K562 (cell line): ENCODE measurements around the gene PAQR6. TPM values are rescaled to one million over a fixed set of nuclear protein-coding genes. Genes with fewer than 3 reads are reported as not detected.

Experiments
- CCNT2 ChIP-seq: IDR thresholded peaks from 2 replicates; pipeline ENCODE4 v1.6.1; 2011; ENCODE audit warnings: borderline replicate concordance, low read depth, mild to moderate bottlenecking, moderate library complexity, mixed read lengths, low read length; ENCODE audit not compliant: insufficient read length; ENCODE audit errors: extremely low read depth
- GATAD2A ChIP-seq: fragments of 450-650 bp; IDR thresholded peaks from 2 replicates; pipeline ENCODE4 v1.6.1; 2017
- HBP1 ChIP-seq: fragments of 450-650 bp; formaldehyde crosslinking; IDR thresholded peaks from 2 replicates; pipeline ENCODE4 v1.4.0; 2022; ENCODE audit warnings: missing genetic modification characterization
- KDM5B ChIP-seq: fragments of 200-600 bp; sonication (generic); IDR thresholded peaks from 2 replicates; pipeline ENCODE4 v1.6.1; 2012; ENCODE audit warnings: low read depth, mild to moderate bottlenecking, moderate library complexity, low read length, control low read depth, inconsistent platforms; ENCODE audit not compliant: insufficient replicate concordance
- MAFF ChIP-seq: IDR thresholded peaks from 2 replicates; pipeline ENCODE4 v1.6.1; 2012; ENCODE audit warnings: low read length, improper control_type of control experiment
- MAFG ChIP-seq: fragments of 450-650 bp; conservative IDR thresholded peaks from 2 replicates; pipeline ENCODE4 v1.6.1; 2016; ENCODE audit warnings: missing genetic modification characterization, missing compliant biosample characterization
- NFE2 ChIP-seq: IDR thresholded peaks from 2 replicates; pipeline ENCODE4 v1.6.1; 2014; ENCODE audit warnings: antibody characterized with exemption, low read depth
- REST ChIP-seq, 2 experiments: fragments of 450-650 bp; formaldehyde crosslinking in 1 of 2; IDR thresholded peaks; 2 replicates each; pipeline versions ENCODE4 v1.4.0 to v1.6.1; 2014 to 2020; ENCODE audit warnings: mild to moderate bottlenecking in 2 of 2, borderline replicate concordance in 1 of 2, low read depth in 1 of 2
- SMAD4 ChIP-seq: fragments of 250-450 bp; sonication (Bioruptor Pico); conservative IDR thresholded peaks from 2 replicates; pipeline ENCODE4 v1.8.0; 2021; ENCODE audit warnings: inconsistent platforms, mild to moderate bottlenecking, moderate library complexity
- SOX6 ChIP-seq: fragments of 450-650 bp; IDR thresholded peaks from 2 replicates; pipeline ENCODE4 v1.6.1; 2014; ENCODE audit warnings: mild to moderate bottlenecking
- TAF7 ChIP-seq: fragments of 450-650 bp; IDR thresholded peaks from 2 replicates; pipeline ENCODE4 v1.6.1; 2016; ENCODE audit warnings: missing genetic modification characterization, missing compliant biosample characterization
- TBP ChIP-seq: optimal IDR thresholded peaks from 2 replicates; pipeline ENCODE3; 2011; ENCODE audit warnings: low read depth, low read length, improper control_type of control experiment
- TEAD4 ChIP-seq, 2 experiments: sonication (generic) in 1 of 2; formaldehyde crosslinking in 1 of 2; IDR thresholded peaks; 2 replicates each; pipeline versions ENCODE4 v1.6.1 to v1.8.0; 2012 to 2022; ENCODE audit warnings: borderline replicate concordance in 1 of 2, inconsistent platforms in 1 of 2, low read length in 1 of 2, mild to moderate bottlenecking in 1 of 2, missing genetic modification reagents in 1 of 2
- XRCC5 ChIP-seq: fragments of 200-400 bp; formaldehyde crosslinking; IDR thresholded peaks from 2 replicates; pipeline ENCODE4 v1.6.1; 2017; ENCODE audit warnings: low read depth, mild to moderate bottlenecking, low read length
- ZBTB1 ChIP-seq: sonication (generic); formaldehyde crosslinking; IDR thresholded peaks from 2 replicates; pipeline ENCODE4 v1.8.1; 2023; ENCODE audit warnings: missing genetic modification reagents, low read depth, mild to moderate bottlenecking, borderline replicate concordance
- ZFP36 ChIP-seq: fragments of 150-350 bp; IDR thresholded peaks from 2 replicates; pipeline ENCODE4 v1.6.1; 2018; ENCODE audit warnings: low read length, low read depth; ENCODE audit not compliant: partially characterized antibody
- ZFX ChIP-seq: sonication (generic); formaldehyde crosslinking; IDR thresholded peaks from 2 replicates; pipeline ENCODE4 v1.8.0; 2022; ENCODE audit warnings: mild to moderate bottlenecking, missing genetic modification reagents, moderate library complexity
- ZNF133 ChIP-seq: fragments of 250-450 bp; sonication (Bioruptor Pico); IDR thresholded peaks from 2 replicates; pipeline ENCODE4 v1.4.0; 2020; ENCODE audit warnings: mild to moderate bottlenecking
- ZNF316 ChIP-seq: fragments of 450-650 bp; IDR thresholded peaks from 2 replicates; pipeline ENCODE4 v1.6.1; 2016
- polyA plus RNA-seq, 8 experiments: library from polyadenylated mRNA; depleted of rRNA in 4 of 8; stranded (reverse) in 5 of 8; unstranded in 3 of 8; fragments of >200 nt; fragmentation: Nextera tagmentation in 2 of 8; fragmentation: Illumina TruSeq in 1 of 8; extraction: Ambion mirVana in 2 of 8; extraction: Trizol in 1 of 8; gene quantifications; 2 replicates each; pipeline versions ENCODE4 v1.2.1 to v1.2.3, GENCODE V29; 2011 to 2014; ENCODE audit warnings: inconsistent platforms in 1 of 8, missing spikeins in 1 of 8
- total RNA-seq, 7 experiments: library from RNA; depleted of rRNA in 6 of 7; stranded (reverse); fragments of >200 nt in 6 of 7; fragmentation: Illumina TruSeq in 2 of 7; extraction: Trizol in 2 of 7; gene quantifications; 2 replicates each; pipeline versions ENCODE4 v1.2.1 to v1.2.3, GENCODE V29; 2011 to 2021; ENCODE audit warnings: low replicate concordance in 1 of 7

The PAQR6 gene
- total and polyA plus RNA-seq, 9 of the 15 experiments (the other 6 are each of a cell fraction or from before 2014, with no cell fraction given), result 0.07 to 1.8 (median 0.62) TPM

DNA sequence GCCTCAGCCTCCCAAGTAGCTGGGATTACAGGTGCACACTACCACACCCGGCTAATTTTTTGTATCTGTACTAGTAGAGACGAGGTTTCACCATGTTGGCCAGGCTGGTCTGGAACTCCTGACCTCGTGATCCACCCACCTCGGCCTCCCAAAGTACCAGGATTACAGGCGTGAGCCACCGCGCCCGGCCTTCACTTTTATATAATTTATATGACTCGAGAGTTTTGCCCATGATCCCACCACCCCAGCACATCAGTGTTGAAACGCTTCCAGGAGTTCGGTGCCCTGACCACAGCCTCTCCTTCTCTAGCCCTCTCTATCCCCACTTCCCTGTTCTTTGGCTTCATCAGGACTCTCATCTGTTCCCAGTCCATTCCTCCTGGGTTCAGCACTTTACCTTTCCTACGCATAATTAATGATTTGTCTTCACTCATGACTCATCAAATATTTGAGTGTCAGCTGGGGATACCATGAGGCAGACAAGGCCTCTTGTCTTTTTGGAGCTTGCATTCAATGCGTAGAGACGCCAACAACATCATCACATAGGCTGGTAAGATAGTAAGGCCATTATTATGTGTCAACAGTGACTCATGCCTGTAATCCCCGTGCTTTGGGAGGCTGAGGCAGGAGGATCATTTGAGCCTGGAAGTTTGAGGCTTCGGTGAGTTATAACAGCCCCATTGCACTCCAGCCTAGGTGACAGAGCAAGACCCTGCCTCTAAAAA is 33.7 kb downstream of the PAQR6 start (continued):
- TF ChIP-seq GATAD2A (0 out of 2 replicates have a peak, but pooled peaks have one; percentile 33), MAFG (tag) (peak; percentile 96), TEAD4 (IDR thresholded peaks at IDR 0.05; ENCODE audit: low read length) (no peak), TEAD4 (CRISPR knock-in tag; IDR thresholded peaks at IDR 0.05; ENCODE audit: borderline replicate concordance) (no peak), SMAD4 (CRISPR knock-in tag) (no peak), TAF7 (tag) (no peak), ZFX (CRISPR knock-in tag) (peak; percentile 43), SOX6 (0 out of 2 replicates have a peak, but pooled peaks have one; percentile 36), ZBTB1 (CRISPR knock-in tag) (no peak), CCNT2 (no peak), ZNF133 (no peak), ZNF316 (peak; percentile 98), REST (IDR thresholded peaks at IDR 0.05; ENCODE audit: borderline replicate concordance) (no peak), REST (CRISPR knock-in tag; IDR thresholded peaks at IDR 0.05; ENCODE audit: low read depth) (no peak), TBP (no peak), HBP1 (CRISPR knock-in tag) (no peak), MAFF (peak; percentile 89), XRCC5 (no peak), KDM5B (no peak), ZFP36 (no peak), NFE2 (peak; percentile 84)
